NCI-H226 (cell line): Measurements from ENCODE around the gene DHRS3.

Experiments used
- DNase-seq: peaks from one replicate; pipeline ENCODE4 v3.0.0-alpha.2; 2015

Gene DHRS3

DNA sequence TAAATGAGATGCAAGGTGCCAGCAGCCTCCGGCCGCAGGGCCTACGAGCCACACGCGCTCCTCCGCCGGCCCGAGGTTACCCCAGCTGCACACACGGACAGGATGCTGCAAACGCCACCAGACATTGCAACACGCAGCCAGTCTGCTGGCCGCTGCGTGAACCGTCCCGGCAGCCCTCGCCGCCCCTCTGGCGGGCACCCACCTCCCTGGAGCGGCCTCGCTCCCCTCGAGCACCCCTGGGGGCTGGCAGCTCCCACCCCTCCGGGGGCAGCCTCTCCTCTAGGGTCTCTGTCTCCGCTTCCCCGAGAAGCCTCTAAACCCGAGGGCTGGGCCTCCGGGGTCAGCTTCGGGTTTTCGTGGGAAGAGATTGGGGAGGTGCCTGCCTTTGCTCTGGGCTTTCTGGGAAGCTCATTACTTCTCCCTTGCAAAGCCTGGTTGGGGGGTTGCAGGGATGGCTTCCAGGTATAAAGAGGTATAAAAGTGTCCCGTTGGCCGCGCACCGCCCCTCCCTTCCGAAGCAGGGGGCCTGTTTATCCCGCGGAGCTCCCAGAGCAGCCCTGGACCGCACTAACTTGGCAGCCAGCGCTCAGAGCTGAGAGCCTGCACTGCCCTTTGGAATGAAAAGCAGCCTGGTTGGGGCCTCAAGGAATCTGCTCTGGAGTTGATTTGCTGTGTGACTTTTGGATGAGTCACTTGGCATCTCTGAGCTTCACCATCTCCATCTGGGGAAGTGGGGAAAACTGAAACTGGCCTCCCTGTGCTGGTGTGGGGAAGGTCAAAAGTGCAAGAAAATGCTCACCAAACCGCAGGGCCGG, 21.8 kb downstream of the DHRS3 start:
- DNase-seq: peak; percentile 98

DNA sequence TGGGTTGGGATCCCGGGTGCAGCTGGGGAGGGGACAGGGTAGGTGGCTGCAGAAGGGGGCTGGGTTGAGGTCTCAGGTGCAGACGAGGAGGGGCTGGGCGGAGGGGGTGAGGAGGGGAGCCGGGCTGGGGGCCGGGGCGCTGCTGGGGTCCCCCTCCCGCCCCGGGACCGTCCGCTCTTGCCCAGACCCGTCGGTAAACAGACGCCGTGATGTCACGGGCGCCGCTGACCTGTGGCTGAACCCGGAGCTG, 22.3 kb downstream of the DHRS3 start:
- no peak for DNase-seq

DNA sequence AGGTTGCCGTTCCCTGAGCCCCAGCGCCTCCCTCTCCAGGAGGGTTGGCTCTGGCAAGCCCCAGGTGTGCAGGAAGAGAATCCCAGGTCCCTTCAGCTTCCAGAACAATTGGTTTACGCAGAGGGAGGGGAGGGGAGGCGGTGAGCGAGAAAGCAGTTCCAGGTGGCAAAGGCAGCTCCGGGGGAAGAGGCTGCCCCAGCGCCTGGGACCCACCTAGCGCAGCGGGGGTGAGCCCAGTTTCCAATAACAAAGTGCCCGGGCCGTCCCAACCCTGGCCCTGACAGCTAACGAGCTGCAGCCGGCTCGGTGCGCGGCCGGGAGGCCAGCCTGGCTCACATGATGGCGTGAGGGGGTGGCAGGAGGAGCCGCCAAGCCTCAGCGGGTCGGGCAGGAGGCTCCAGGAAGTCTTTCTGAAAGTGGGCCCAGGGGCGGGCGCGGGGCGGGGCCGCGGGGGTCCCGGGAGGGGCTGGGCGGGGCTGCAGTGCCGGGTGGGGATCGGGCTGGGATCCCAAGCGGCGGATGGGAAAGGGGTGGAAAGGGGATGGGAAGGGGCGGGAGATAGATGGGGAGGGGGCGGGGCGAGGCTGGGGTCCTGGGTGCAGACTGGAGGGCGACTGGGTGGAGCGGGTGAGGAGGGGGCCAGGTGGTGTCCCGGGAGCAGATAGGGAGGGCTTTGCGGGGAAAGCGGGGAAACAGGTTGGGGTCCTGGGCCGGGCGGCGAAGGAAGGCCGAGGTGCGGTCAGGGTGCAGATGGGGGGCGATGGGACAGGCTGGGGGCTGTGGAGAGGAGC, 22.8 kb downstream of the DHRS3 start:
- DNase-seq: peak; percentile 78

DNA sequence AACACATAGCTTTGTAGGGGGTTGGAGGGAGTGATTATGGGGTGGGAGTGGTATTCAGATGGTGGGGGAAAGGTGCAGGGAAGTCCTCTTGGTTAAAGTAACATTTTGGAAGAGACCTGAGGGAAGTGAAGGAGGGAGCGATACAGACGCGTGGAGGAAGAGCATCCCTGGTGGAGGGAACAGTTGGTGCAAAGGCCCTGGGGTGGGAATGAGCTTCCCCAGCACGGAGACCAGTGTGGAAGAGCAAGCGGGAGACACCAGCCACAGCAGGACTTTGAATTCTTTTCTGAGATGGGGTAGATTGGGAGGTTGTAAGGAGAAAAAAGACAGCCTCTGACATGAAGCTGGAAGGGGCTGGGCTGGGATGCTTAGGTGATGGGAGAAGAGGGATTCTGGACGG, 23.5 kb downstream of the DHRS3 start:
- no peak for DNase-seq

DNA sequence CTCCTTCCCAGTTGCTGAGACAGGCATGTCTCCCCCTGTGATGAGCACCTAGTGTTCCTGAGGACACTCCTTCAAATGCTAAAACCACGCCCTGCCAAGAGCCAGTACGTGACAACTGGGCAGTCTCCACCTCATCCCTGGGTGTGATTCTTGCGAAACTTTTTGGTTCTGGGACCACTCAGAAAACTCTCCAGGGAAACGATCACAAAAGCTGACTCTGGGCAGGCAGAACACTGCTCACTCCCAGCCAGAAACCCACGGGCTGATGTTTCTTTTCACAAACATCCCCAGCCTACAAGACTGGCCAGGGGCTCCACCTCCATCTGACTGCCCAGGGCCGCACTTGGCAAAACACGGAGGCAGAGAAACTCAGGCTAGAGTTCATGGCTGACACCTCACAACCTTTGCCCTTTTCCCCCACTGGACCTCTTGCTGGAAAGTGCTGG, 24.4 kb downstream of the DHRS3 start:
- peak; percentile 74 for DNase-seq

DNA sequence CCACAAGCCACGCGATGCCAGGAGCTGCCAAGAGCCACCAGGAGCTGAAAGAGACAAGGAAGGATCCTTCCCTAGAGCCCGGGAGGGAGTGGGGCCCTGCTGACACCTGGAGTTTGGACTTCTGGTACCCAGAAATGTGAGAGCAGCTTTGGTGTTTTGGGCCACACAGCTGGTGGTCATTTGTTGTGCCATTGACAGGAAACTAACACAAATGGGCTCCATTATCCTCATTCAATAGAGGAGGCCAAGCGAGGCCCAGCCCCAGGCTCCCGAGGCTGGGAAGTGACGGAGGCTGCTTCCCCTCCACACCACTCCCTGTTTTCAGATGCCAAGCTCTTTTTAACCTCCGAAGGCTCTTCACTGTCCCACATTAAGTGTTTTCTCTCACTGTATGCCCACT, 25.5 kb downstream of the DHRS3 start:
- DNase-seq: no peak

DNA sequence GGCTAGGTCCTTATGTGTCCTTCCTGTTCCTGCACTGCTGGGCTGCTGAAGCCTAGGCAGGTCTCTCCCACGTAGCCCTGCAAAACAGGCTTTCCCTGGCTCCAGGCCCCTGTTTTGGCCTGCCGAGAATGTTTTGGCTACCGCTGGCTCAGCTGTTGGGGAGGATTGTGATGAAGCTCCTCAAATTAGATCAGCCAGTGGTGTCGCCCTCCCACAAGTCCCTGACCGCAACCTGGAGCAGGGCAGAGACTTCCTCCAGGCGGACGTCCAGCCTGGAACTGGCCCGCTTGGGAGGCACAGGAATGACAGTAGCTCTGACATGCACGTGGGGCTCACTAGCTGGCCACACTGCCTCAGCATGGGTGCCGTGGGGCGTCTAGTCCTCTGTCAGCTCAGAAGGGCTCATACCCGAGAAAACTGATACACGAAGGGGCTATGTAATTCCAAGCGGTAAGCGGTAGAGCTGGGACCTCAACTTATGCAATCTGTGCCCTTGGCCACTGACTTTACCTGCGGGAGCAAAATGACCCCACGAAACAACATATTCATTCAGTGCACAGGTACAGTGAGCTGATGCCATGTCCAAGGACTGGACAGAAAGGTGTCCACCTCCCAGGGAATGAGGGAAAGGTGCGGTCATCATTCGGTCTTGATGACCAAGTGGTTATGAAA, 26.6 kb downstream of the DHRS3 start:
- DNase-seq: no peak

DNA sequence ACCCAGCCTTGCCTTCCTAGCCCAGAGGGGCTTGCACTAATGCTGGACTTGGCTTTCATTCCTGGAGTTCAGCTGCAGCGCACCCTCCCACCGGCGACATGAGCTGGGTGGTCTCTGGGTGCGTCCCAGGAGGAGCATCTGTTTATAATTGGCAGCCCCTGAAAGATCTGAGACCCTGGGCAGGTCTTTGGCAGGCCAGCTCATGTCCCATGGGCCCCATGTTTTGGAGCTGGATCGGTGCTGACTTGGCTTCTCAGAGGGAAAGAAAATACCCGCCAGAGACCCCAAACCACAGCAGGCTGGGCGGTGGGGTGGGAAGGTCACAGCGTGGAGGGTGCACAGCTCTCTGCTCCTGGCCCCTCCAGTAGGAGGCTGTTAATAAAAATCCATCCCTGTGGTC, 29.3 kb downstream of the DHRS3 start:
- no peak for DNase-seq

DNA sequence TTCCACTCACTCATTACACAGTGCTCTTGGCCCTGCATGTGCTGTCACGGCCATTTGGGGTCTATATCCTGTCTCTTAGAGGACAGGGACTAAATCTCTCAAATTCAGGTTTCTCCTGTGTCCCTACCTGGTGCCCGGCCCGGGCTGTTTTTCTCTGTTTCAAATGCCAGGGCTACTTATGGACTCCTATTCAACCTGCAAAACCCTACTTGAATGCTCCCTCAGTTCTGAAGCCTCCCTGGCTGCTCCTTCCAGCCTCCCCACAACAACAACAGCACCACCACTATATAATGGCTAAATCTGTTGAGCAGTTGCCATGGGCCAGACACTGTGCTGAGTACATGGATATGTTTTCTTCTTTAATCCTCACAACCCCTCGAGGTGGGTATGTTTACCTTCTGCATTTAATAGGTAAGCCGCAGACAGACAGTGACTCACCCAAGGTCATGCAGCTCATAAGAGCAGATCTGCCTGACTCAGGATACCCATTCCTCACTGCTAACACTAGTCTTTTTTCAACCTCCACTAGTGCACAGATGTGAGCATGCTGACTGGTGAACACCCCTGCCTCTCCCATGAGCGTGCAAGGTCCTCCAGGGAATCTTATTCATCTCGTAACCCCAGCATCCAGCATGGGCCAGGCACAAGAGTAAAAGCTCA, 29.9 kb downstream of the DHRS3 start:
- DNase-seq: peak; percentile 47

DNA sequence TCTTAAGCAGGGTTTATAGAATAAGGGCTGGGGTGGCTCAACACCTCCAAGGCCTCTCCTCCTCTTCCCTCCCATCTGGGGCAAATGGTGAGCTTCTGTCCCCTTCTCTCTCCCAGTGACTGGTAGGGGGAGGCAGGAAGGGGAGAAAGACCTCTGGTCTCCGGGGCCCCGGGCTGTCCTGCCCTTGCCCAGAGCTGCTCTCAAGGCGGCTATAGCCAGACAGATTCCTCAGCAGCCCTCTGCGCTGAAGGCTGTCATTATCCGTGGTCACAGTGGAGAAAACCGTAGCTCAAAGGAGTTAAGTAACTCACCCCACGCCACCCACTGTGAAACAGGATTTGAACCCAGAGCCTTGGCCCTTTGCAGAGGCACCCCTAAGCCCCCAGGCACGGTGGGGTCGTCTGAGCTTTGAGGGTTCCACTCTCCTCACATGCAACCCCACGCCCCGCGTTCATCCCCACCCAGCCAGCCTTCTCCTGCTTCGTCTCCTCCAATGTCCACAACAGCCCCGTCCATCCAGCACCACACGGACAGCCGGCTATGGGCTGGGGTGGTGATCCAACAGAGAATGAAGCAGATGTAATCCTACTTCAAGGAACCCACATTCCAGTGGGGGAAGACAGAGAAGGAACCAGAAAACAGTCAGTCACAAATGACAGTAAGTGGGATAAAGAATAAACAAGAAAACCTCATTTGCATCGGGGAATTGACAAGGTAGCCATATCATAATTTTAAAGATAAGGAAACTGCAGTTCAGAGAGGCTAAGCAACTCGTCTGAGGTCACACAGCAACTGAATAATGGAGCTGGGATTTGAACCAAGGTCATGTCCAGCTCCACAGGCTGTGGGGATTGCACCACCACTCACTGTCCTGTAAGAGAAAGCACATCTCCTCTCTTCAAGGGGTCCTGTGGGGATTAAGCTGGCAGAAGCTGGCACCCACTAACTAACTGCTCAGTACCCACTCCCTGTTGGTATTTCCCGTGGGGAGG, 31.8 kb downstream of the DHRS3 start:
- DNase-seq: no peak

DNA sequence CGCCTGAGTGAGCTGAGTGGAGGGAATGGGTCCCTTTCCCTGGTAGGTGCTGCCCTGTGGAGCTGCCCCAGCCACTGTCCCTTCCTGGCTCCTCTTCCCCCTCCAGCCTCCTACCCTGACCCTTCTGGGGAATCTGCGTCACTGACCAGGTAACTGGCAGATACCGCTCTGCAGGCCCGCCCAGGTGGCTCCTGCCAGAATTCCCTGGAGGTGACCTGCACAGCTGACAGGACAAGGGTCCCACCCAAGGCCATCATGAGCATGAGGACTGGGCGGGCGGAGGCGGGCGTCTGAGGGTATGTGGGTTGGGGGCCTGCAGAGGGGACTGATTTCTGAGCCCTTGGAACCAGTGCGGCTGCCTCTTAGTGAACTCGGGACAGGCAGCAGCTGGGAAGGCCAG, 32.5 kb downstream of the DHRS3 start:
- DNase-seq: no peak

DNA sequence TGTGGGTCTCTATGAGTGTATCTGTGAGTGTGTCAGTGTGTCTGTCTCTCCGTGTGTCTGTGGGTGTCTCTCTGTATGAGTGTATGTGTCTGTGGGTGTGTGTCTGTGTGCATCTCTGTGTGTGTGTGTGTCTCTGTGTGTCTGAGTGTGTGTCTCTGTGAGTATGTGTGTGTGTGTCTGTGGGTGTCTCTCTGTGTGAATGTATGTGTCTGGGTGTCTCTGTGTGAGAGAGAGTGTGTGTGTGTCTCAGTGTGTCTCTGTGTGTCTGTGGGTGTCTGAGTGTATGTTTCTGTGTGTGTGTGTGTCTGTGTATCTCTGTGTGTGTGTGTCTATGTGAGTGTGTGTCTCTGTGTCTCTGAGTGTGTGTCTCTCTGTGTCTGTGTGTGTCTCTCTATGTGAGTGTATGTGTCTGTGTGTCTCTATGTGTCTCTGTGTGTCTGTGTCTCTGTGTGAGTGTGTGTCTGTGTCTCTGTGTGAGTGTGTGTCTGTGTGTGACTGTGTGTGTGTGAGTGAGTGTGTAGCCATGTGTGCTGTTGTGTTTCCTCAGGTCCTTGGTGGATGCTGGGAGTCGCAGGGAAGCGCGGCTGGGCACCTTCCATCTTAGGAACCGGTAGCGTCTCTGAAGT, 33.0 kb downstream of the DHRS3 start:
- no peak for DNase-seq

DNA sequence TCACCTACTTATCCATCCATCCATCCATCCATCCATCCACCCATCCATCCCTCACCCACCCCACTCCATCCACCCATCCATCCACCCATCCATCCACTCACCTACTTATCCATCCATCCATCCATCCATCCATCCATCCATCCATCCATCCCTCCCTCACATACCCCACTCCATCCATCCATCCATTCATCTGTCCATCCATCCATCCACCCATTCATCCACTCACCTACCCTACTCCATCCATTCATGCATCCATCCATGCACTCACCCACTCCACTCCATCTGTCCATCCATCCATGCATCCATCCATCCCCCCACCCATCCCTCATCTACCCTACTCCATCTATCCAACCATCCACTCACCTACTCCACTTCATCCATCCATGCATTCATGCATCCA, 34.5 kb downstream of the DHRS3 start:
- no peak for DNase-seq

DNA sequence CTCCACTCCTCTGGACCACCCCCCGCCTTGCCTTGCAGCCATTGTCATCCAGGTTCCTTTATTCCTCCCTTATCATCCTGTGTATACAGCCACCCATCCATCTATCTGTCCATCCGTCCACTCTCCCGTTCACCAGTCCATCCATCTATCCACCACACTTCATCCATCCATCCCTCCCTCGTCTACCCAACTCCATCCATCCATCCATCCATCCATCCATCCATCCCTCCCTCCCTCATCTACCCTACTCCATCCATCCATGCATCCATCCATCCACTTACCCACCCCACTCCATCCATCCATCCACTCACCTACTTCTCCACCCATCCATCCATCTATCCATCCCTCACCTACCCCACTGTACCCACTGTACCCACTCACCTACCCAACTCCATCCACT, 35.4 kb downstream of the DHRS3 start:
- DNase-seq: no peak

DNA sequence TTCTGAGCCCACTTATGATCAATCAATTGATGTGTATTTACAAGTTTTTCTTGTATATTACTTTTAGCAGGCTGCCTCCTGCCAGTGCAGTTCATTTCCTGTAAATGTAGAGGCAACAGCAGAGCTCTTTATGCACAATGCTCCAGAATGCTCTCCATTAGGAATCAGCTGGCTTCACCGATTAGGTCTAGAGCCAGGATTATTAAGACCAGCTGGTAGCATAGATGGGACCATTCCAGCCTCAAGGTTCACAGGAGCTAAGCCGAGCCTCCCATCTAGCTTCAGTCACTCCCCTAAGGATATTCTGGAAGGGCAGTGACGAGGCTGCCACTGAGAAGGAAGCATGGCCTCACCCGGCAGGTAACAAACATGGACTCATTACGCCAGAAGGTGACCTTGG, 36.8 kb downstream of the DHRS3 start:
- DNase-seq: no peak

DNA sequence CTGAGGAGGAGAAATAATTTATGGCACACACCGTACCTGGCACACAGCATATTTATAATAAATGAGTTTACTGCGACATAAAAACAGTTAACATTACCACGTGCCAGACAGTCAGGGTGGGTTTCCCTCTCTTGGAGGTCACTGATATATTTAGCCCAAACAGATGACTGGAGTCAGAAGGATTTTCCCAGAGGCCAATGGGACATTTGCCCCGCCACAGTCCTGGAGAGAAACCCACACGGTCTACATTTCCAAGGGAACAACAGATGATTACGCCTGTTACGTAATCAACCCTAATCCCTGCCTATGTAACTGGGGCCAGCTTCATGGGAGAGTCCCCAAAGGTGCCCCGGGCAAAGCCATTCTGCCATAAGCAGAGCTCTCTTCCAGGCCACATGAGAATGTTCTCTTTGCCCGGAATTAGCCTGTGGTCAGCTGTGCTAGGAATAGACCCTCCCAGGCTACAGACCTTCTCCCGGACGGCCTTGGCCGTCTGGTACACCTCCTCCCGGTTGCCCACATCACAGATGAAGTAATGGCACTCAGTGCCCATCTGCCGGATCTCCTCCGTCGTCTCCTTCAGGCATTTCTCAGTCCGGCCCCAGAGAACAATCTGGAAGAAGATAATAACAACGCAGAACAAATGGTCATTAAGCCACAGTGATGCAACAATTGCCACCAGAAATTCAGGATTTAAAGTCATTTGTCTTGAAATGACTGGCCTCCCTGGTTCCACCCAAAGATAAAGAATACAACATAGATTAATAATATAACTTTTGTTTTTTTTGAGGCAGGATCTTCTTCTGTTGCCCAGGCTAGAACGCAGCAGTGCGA, 37.7 kb downstream of the DHRS3 start:
- no peak for DNase-seq

DNA sequence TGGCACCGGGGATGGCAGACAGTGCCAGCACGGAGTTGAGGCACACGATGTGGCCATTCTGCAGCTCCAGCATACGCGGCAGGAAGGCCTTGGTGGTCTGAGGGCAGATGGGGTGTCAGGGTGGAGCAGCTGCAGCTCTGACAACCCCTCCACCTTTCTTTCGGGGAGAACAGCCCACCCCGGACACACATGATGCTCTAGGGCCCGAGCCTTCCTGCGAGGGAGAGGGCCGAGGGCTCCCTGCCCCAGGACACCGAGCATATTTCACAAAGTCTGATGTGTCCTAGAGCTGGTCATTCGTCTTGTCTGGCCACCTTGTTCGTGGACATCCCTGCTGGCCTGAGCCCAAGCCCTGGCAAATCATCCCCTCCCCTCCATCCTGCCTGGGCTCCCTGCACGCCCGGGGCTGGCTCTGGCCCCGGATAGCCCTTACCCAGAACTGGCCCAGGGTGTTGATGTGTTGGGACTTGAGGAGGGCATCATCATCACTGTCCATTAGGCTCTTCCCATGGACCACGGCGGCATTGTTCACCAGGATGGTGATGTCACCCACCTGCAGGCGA, 39.1 kb downstream of the DHRS3 start:
- no peak for DNase-seq

DNA sequence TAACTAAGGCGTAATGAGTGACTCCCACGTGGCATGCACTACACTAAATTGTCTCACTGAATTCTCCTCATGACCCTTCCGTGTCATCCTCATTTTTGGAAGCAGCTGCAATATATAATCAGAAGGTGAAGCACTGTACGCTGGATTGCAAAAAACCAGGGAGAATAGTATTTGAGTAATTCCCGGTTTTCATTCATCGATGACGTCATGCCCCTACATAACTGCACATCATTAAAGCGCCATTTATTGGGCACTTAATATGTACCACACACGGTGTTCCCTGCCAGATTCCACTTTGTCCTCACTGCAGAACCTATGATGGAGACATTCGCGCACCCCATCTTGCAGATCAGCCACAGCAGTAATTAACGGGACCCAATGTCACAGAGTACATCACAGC, 41.0 kb downstream of the DHRS3 start:
- no peak for DNase-seq

DNA sequence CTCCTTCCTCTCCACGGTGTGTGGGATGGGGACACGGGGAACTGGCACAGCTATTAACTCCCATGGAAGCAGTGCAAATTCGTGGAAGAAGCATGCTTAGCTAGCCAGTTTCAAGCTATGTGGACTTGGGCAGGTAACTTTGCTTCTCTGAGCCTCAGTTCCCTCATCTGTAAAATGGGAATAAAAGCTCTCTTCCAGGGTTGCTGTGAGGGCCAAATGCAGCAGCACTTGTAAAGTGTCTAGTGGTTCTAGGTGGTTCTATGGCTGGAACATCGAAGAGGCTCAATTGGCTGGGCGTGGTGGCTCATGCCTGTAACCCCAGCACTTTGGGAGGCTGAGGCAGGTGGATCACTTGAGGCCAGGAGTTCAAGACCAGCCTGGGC, 43.3 kb downstream of the DHRS3 start:
- DNase-seq: no peak

DNA sequence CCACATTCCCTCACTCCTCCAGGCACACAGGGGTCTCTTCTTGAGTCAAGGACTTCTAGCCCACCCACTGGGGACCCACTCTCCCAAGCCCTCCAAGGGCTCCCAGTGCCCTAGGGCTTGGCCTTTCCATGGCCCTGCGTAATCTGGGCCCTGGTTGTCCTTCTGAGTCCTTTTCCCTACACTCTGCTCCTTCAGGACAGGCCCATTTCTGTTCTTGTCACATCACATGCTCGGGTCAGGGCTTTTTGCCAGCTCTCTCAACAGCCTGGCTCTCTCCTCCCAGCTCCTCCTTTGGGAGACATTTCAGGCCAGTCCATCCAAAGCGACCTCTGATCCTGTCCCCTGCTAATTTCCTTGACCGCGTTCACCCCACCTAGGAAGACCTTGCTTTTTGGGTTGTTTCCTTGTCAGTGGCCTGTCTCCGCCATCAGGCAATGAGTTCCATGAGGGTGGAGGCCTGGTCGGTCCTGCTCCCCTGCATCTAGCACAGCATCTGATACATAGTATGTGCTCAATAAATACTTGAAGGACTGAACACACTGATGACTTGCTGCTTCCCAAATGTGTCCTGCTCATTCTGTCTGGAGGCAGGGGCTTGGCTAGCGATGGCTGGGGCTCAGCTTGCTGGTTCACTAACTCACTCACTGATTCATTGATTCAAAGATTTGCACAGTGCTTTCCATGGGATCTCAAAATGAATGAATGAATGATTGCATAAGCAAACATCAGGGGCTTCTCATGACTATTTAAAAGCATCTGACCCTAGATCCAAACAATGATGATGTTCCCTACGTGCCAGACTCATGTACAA, 44.8 kb downstream of the DHRS3 start:
- no peak for DNase-seq
